Smooth muscle cell (in vitro differentiated cells): ENCODE data around the gene CDH24. TPM values are rescaled to one million over a fixed set of nuclear protein-coding genes. Genes with fewer than 3 reads are reported as not detected.

Source experiments
- DNase-seq: peaks from one replicate; lab custom pipeline; 2025; ENCODE audit not compliant: unreplicated experiment; lab: John Stamatoyannopoulos, UW
- H2AFZ ChIP-seq: fragments of 200-600 bp; sonication (generic); 2 replicates; pipeline ENCODE4 v1.6.0; 2016; ENCODE audit warnings: antibody characterized with exemption, low read depth, mild to moderate bottlenecking
- H3F3A ChIP-seq: fragments of 200-600 bp; sonication (generic); 2 replicates; pipeline ENCODE4 v1.6.0; 2017; ENCODE audit warnings: antibody characterized with exemption, low read depth
- H3K27ac ChIP-seq: fragments of 200-600 bp; sonication (generic); 2 replicates; pipeline ENCODE4 v1.5.1; 2016; ENCODE audit warnings: low read depth, mild to moderate bottlenecking
- H3K27me3 ChIP-seq: fragments of 200-600 bp; sonication (generic); 2 replicates; pipeline ENCODE4 v1.6.1; 2016; ENCODE audit warnings: low read depth, mild to moderate bottlenecking
- H3K36me3 ChIP-seq: fragments of 200-600 bp; sonication (generic); 2 replicates; pipeline ENCODE4 v1.5.1; 2016; ENCODE audit warnings: low read depth
- H3K4me1 ChIP-seq: fragments of 200-600 bp; sonication (generic); 2 replicates; pipeline ENCODE4 v1.5.1; 2016; ENCODE audit warnings: low read depth
- H3K4me2 ChIP-seq: fragments of 200-600 bp; sonication (generic); 2 replicates; pipeline ENCODE4 v1.6.0; 2016; ENCODE audit warnings: mild to moderate bottlenecking
- H3K4me3 ChIP-seq: fragments of 200-600 bp; sonication (generic); 2 replicates; pipeline ENCODE4 v1.5.1; 2016; ENCODE audit warnings: mild to moderate bottlenecking
- H3K79me2 ChIP-seq: fragments of 200-600 bp; sonication (generic); 2 replicates; pipeline ENCODE4 v1.6.0; 2016; ENCODE audit warnings: low read depth, mild to moderate bottlenecking
- H3K9ac ChIP-seq: fragments of 200-600 bp; sonication (generic); 2 replicates; pipeline ENCODE4 v1.6.0; 2016; ENCODE audit warnings: low read depth
- H3K9me3 ChIP-seq: fragments of 200-600 bp; sonication (generic); replicated peaks from 2 replicates; pipeline ENCODE4 v1.5.1; 2016; ENCODE audit warnings: low read depth
- H4K20me1 ChIP-seq: fragments of 200-600 bp; sonication (generic); 2 replicates; pipeline ENCODE4 v1.6.0; 2016; ENCODE audit warnings: low read depth
- CTCF ChIP-seq: fragments of 200-600 bp; sonication (generic); IDR thresholded peaks from 2 replicates; pipeline ENCODE4 v1.5.1; 2017; ENCODE audit warnings: borderline replicate concordance, mild to moderate bottlenecking, antibody characterized with exemption; ENCODE audit not compliant: insufficient read depth, poor library complexity, severe bottlenecking
- whole genome bisulfite sequencing: methylation state at CpG from one replicate; pipeline ENCODE4 v1.1.7; 2016; ENCODE audit warnings: low lambda C conversion rate; 5-methylcytosine and 5-hydroxymethylcytosine counted together
- polyA plus RNA-seq: library from polyadenylated mRNA; unstranded; fragments of >200 nt; fragmentation: Nextera tagmentation; extraction: Ambion mirVana; gene quantifications from 2 replicates; pipeline ENCODE4 v1.2.1, GENCODE V29; 2016
- total RNA-seq: library from RNA; depleted of rRNA; stranded (reverse); fragments of >200 nt; gene quantifications from 2 replicates; pipeline ENCODE4 v1.2.3, GENCODE V29; 2014

Gene CDH24
- total and polyA plus RNA-seq, 2 experiments from 2014 or later, result 5.5 to 6.9 TPM

GRCh38 chr14:23066368-23066767, 9.0 kb upstream of the CDH24 start:
- WGBS, result 89% methylated on average over 3 of the region's 3 CpGs
- Histone ChIP-seq H3K79me2 (peaks cover 54% of the 10 kb centered on the region), H3K9ac (no peak overlapping the region), H3K27ac (no peak overlapping the region), H3K27me3 (no peaks in the 10 kb centered on the region), H3K9me3 (no peaks in the 10 kb centered on the region), H4K20me1 (peaks cover 73% of the 10 kb centered on the region), H3K4me3 (no peak overlapping the region), H3K36me3 (peaks cover 7% of the 10 kb centered on the region), H2AFZ (no peak overlapping the region), H3K4me2 (no peak overlapping the region), H3F3A (peaks cover 53% of the 10 kb centered on the region), H3K4me1 (peaks cover 16% of the 10 kb centered on the region)
- TF ChIP-seq CTCF, result no peak
- DNase-seq, result no peak

- peaks cover 40% of the 10 kb centered on the region for H3K79me2 ChIP-seq
- H3K4me1 ChIP-seq, result peaks cover 6% of the 10 kb centered on the region
- peak overlapping the region; percentile 76 for H3K27ac ChIP-seq
- no peak for TF ChIP-seq CTCF
- H3F3A ChIP-seq, result peaks cover 59% of the 10 kb centered on the region
- H3K36me3 ChIP-seq, result peaks cover 7% of the 10 kb centered on the region
- DNase-seq, result no peak
- no peak overlapping the region for H3K4me3 ChIP-seq
- 71% methylated on average over 5 of the region's 5 CpGs for WGBS
- H2AFZ ChIP-seq, result no peak overlapping the region
- H3K4me2 ChIP-seq, result no peak overlapping the region
- no peaks in the 10 kb centered on the region for H3K9me3 ChIP-seq
- H4K20me1 ChIP-seq, result peaks cover 61% of the 10 kb centered on the region
- no peak overlapping the region for H3K9ac ChIP-seq
- no peaks in the 10 kb centered on the region for H3K27me3 ChIP-seq
These were observed 6.3 kb upstream of the CDH24 start for GRCh38 chr14:23063601-23064000.

GRCh38 chr14:23062002-23062401, 4.7 kb upstream of the CDH24 start:
- Histone ChIP-seq H3K4me1 (no peaks in the 10 kb centered on the region), H2AFZ (no peak overlapping the region), H3K27ac (peak overlapping the region; percentile 76), H3K9ac (no peak overlapping the region), H3K79me2 (peaks cover 24% of the 10 kb centered on the region), H3K9me3 (no peaks in the 10 kb centered on the region), H3K27me3 (no peaks in the 10 kb centered on the region), H3K4me3 (no peak overlapping the region), H3K4me2 (peak overlapping the region; percentile 55), H4K20me1 (peaks cover 45% of the 10 kb centered on the region), H3F3A (peaks cover 64% of the 10 kb centered on the region), H3K36me3 (peaks cover 7% of the 10 kb centered on the region)
- no peak for DNase-seq
- WGBS, result 5% methylated on average over 4 of the region's 4 CpGs
- TF ChIP-seq CTCF, result no peak

GRCh38 chr14:23060536-23061260, 3.4 kb upstream of the CDH24 start:
- no peaks in the 10 kb centered on the region for H3K27me3 ChIP-seq
- TF ChIP-seq CTCF, result no peak
- 94% methylated on average over 17 of the region's 17 CpGs for WGBS
- H3K9ac ChIP-seq, result no peak overlapping the region
- no peak for DNase-seq
- no peaks in the 10 kb centered on the region for H3K9me3 ChIP-seq
- H3K4me1 ChIP-seq, result peaks cover 5% of the 10 kb centered on the region
- peaks cover 64% of the 10 kb centered on the region for H3F3A ChIP-seq
- H3K36me3 ChIP-seq, result peaks cover 2% of the 10 kb centered on the region
- peak overlapping the region; percentile 38 for H3K27ac ChIP-seq
- H2AFZ ChIP-seq, result no peak overlapping the region
- no peak overlapping the region for H3K4me3 ChIP-seq
- peaks cover 11% of the 10 kb centered on the region for H3K79me2 ChIP-seq
- peaks cover 32% of the 10 kb centered on the region for H4K20me1 ChIP-seq
- H3K4me2 ChIP-seq, result no peak overlapping the region
